RPMI8226 (cell line): ENCODE results near the gene MACROH2A1.

Source experiments
- DNase-seq: peaks from one replicate; pipeline ENCODE4 v3.0.0-alpha.2; 2015

MACROH2A1 gene

GRCh38 chr5:135349451-135349850 lies 49.6 kb downstream of the MACROH2A1 start:
- DNase-seq, result no peak

DNA sequence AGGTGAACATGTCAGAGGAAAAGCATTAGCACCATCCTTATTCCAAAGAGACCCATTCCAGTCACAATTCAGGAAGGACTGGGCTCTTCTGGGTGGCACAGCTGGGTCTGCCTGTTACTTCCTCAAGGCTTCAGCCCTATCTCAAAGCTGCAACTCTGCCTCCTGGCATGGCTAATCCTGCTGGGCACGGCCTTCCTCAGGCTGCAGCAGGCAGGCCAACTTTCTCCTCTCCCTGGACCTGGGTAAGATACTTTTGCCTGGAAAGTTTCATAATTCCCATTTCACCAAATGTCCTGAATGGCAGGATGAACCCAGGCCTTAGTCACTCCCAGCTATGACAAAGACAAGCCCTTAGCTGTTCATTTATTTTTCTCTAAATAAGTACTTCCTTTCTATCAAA lies 50.1 kb downstream of the MACROH2A1 start:
- DNase-seq, result no peak

- DNase-seq, result no peak
Measured at GRCh38 chr5:135347392-135347791, 51.6 kb downstream of the MACROH2A1 start.

DNA sequence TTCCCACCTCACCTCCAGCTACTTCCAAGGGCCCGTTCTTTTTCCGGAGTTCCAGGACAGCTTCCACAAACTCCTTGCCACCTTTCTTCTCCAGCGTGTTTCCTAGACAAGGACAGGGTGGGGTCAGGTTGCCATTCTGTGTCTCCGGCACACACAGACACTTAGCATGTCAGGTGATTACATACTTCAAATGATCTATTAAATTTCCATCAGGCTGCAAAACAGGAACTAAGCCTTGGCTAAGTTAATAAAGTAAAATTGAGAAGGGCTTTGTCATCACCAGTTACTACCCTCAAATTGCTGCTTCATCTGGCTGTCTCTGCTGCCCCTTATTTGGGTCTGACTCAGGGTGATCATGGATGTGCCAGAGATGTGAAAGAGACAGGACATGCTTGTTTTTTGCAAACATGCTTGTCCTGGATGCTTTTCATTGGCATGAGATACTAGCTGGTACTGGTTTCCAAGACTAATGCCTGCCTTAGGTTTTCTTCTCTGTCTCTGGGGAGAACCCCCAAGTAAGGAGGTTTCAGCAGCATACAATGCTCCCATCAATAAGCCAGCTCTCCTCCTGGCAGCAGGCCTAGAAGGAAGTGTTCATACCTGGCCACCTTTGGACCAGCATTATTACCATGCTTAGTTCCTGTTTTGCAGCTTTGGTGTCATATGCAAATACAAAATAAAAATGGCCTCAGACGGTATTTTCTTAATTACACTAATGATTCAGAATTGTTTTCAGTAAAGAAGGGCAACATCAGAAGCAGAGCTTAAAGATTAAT lies 52.9 kb downstream of the MACROH2A1 start:
- no peak for DNase-seq

GRCh38 chr5:135344349-135344748 lies 54.7 kb downstream of the MACROH2A1 start:
- DNase-seq, result no peak

DNA sequence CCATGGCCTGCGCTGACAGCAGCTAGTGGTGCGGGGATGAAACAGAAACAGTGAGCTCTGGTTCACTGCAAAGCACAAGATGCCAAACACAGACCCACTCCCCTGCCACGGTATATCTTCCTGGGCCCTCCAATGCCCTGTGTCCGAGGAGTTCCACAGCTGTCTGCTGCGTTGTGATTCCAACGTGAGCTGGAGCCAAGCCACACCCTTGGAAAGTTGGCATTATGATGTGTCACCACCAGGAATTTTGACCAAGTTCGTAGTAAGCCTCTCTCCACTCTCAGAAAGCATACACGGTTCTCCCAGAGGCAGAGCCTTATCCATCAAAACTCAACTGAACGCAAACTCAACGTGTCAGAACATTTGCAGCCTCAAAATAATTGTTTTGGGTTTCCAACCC lies 55.6 kb downstream of the MACROH2A1 start:
- DNase-seq, result no peak

- DNase-seq, result no peak
Measured at GRCh38 chr5:135342551-135342875, 56.5 kb downstream of the MACROH2A1 start.

GRCh38 chr5:135341696-135342550 lies 57.1 kb downstream of the MACROH2A1 start:
- no peak for DNase-seq

- no peak for DNase-seq
Measured at GRCh38 chr5:135341016-135341666, 57.9 kb downstream of the MACROH2A1 start.

- DNase-seq, result no peak
Measured at GRCh38 chr5:135340568-135340967, 58.5 kb downstream of the MACROH2A1 start.

- DNase-seq, result no peak
Measured at GRCh38 chr5:135339623-135340022, 59.4 kb downstream of the MACROH2A1 start.

DNA sequence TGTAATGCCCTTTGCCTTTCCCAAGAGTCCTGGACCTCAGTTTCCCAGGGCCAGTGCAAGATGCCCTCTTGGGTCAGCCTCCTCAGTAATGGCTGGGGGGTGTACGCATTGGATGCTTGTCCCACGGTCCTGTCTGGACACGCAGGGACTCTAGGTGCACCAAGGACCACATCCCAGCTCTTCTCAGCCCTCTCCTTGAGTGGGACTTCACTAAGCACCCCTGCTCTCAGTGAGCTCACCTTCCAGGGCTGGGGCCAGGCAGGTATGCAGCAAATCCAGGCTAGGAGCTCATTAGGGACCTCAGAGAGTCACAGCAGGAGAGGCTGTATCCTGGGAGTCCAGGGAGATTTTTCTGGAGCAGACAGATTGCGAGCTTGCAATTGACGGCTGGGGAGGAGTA lies 59.8 kb downstream of the MACROH2A1 start:
- no peak for DNase-seq

- no peak for DNase-seq
Measured at GRCh38 chr5:135337064-135337463, 62.0 kb downstream of the MACROH2A1 start.

DNA sequence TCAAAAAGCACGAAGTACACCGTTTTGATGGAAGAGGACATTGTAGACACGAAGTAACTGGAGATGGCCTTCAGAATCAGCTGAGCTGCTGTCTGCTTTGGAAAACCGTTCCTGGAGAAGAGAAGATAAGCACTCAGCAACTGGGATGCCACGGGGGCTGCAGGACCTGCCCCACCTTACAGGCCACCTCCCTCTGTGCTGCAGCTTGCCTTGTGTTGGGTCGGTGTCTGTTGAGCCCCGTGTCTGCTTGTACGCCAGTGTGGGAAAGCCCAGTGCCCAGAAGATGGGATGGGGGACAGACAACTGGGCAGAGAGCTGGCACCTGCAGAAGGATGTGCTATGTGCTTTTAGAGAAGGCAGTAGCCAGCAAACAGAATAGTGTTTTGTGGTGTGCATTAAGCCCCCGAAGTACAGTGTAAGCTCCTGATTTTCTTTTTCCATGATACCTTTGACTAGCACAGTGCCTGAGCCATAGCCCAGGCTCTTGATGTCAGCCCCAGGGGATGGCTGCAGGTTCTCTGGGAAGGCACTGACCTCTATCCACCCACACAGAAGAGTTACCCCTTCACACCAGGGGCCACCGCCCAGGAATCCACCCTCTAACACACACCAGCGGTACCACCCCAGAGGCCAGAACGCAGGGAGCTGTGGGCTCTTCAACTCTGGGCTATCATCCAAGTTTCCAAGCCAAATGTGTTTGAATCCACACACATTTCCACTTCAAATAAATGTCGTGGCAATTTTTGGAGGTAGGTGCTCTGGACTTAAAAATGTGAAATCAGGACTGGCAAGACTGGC lies 63.8 kb downstream of the MACROH2A1 start:
- no peak for DNase-seq

DNA sequence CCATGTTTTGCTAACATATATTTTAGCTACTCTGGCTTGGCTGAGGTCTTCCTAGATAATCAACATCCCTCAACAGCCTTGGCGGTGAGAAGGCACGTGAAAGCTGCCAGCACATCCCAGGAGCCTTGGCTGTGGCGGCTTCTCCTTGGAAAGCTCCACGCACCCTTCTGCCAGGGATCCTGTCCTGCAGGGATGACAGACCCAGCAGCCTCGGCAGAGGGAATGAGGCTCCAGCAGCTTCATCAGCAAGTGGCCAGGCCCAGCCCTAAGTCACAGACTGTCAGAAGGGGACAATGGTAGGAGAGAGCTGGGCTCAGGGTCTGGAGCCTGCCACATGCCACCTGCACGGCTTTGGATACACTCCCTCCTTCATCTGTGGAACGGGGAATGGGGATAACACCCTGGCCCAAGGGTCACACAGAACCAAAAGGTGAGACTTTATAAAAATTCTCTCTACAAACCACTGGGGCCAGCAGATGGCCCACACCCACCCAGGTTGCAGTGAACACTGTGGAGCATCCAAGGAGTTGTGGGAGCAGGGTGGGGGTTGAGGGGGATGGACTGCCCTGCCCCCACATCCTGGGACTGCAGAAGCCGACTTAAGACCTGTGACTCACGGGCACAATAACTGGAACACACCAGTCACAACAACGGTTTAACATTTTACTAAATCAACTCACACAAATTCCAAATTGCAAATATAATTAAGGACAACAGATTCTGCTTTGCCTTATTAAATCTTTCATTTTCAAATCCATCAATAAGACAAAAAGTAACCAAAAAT lies 65.1 kb downstream of the MACROH2A1 start:
- no peak for DNase-seq

GRCh38 chr5:135332519-135333150 lies 66.4 kb downstream of the MACROH2A1 start:
- DNase-seq, result peak; percentile 50

- DNase-seq, result no peak
Measured at GRCh38 chr5:135331612-135332011, 67.4 kb downstream of the MACROH2A1 start.

DNA sequence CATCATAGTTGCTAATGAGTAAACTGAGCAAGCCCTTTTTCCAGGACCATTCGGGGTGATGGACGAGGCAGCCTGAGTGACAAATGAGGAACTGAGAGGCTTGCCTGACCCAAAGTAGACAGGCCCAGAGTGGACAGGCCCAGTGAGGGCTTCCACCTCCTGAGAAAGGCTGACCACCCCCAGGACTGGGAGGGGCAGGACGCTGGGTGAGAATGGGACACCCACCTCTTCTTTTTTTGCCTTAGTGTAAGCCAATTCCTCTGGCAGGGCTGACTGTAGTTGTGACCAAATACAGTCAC lies 68.3 kb downstream of the MACROH2A1 start:
- DNase-seq, result no peak

- no peak for DNase-seq
Measured at GRCh38 chr5:135329913-135330797, 68.9 kb downstream of the MACROH2A1 start.

DNA sequence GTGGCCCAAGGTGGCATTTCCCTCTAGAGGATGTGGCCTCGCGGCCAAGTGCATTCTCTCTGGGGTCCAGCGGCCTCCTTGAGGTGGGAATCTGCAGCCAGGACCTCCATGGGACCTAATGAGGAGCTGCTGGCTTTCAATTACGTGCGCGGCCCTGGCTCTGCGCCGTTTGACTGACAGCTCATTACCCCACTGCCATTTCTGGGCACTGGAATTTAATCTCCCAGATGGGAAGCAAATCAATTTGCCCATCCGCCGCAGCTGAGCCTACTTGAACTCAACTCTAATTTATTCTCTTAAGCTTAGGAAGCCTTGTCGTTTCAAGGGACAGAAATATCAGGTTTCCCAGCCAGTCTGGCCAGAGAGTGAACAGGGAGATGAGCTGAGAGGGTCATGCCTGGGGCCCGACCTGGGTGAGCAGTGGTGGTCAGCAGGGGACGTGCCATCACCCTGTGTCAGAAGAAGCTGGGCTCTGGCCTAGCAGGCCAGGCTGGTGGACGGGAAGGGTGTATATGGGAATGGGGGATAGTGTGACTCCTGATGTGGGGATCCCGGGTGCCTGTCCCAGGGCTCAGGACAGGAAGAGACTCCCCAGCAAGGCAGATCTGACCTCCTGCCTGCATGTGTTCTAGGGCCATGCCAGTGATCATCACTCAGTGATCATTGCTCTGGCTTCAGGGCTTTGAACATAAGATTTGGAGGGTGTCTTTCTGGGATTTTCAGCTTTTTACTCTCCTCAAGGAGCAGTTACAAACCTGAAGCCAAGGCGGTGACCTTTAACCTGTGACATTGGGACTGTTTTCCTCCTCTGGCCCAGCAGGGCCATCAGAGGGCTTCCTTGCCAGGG lies 69.7 kb downstream of the MACROH2A1 start:
- no peak for DNase-seq
